ENCODE results near the gene CAPN10.

Gene CAPN10

DNA sequence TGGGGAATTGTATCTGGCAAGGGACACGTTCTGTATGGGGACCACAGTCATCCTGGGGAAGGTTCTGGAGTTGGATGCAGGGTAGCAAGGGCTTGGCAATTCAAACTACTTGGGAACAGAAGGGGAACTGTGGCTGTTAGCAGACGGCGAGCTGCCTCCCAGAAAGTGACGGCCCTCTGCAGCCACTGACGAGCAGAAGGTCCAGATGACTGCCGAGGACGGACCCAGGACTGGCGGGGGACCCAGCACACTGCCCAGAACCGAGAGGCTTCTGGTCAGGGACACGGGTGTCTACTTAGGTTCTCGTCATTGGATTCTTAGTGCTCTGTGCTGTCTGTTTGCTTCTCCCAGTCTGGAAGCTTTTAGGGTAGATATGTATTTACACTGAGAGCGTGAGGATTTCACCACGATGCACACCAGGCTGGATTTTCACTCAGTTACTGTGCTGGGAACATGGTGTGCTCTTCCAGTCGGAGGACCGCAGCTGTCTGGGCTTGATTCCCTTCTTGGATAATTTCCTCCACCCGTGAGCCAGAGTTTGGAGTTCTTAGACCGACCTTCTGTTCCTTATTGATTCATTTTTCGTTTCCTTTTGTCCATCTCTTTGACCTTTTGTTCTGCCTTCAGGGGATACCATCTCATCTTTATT lies 52.1 kb downstream of the CAPN10 start:
- Histone ChIP-seq H3K9me3 (peaks cover 0 to 2% (median 0%) of the 10 kb centered on the region in 3 donors), H3K36me3 (no peaks in the 10 kb centered on the region), H3K27me3 (peaks cover 0 to 49% of the 10 kb centered on the region in 2 donors), H3K4me1 (no peaks in the 10 kb centered on the region), H3K27ac (no peak overlapping the region), H3K4me3 (no peak overlapping the region)
- DNase-seq, result peak in 1 of 2 donors; percentile 49
- intact Hi-C loops (cut with DNase I; ENCODE audit: low total_unique reads), result no loop called here
- TF ChIP-seq, protein P1, sequence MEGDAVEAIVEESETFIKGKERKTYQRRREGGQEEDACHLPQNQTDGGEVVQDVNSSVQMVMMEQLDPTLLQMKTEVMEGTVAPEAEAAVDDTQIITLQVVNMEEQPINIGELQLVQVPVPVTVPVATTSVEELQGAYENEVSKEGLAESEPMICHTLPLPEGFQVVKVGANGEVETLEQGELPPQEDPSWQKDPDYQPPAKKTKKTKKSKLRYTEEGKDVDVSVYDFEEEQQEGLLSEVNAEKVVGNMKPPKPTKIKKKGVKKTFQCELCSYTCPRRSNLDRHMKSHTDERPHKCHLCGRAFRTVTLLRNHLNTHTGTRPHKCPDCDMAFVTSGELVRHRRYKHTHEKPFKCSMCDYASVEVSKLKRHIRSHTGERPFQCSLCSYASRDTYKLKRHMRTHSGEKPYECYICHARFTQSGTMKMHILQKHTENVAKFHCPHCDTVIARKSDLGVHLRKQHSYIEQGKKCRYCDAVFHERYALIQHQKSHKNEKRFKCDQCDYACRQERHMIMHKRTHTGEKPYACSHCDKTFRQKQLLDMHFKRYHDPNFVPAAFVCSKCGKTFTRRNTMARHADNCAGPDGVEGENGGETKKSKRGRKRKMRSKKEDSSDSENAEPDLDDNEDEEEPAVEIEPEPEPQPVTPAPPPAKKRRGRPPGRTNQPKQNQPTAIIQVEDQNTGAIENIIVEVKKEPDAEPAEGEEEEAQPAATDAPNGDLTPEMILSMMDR (IDR thresholded peaks at IDR 0.05), result no peak

DNA sequence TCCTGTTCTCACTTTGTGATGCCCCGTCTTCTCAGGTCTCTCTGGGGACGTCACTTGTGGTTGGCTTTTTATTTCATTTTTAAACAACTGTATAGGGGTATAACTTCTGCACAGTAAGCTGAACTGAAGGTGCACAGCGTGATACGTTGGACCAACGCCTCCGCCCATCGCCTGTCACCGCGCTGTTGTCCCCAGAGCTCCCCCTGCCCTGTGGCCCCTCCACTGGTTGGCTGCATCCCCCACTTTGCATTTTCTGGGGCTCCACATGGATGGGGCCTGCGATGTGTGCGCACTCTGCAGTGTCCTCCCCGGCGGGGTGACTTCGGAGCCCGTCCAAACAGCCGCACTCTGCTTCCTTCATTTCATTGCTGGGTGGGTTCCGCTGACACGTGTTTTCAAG lies 53.0 kb downstream of the CAPN10 start:
- no peaks in the 10 kb centered on the region for H3K4me1 ChIP-seq
- peaks cover 0 to 58% of the 10 kb centered on the region in 2 donors for H3K27me3 ChIP-seq
- TF ChIP-seq, protein P1 (IDR thresholded peaks at IDR 0.05), result no peak
- H3K4me3 ChIP-seq, result no peak overlapping the region
- no peak for DNase-seq
- H3K9me3 ChIP-seq, result no peaks in the 10 kb centered on the region
- H3K36me3 ChIP-seq, result no peaks in the 10 kb centered on the region
- H3K27ac ChIP-seq, result no peak overlapping the region
- intact Hi-C loops (cut with DNase I; ENCODE audit: low total_unique reads), result no loop called here

DNA sequence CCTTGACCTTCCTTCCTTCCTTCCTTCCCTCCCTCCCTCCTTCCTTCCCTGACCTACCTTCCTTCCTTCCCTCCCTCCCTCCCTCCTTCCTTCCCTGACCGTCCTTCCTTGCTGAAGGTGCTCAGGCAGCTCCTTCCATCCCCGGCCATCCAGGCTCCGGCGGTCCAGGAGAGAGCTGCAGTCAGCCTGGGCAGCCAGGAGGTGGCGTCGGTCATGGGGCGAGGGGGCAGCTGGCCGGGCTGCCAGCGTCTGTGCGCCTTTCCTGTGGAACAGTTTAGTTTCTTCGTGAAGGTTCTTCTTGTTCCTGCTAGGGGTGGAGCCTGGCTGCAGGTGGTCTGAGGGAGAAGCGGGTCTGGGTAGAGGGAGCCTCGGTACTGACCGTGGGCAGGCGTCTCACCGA lies 54.4 kb downstream of the CAPN10 start:
- no peaks in the 10 kb centered on the region for H3K36me3 ChIP-seq
- H3K4me1 ChIP-seq, result no peaks in the 10 kb centered on the region
- DNase-seq, result peak in 1 of 2 donors; percentile 35
- TF ChIP-seq, protein P1 (IDR thresholded peaks at IDR 0.05), result no peak
- intact Hi-C loops (cut with DNase I; ENCODE audit: low total_unique reads), result no loop called here
- H3K27me3 ChIP-seq, result peaks cover 0 to 65% of the 10 kb centered on the region in 2 donors
- no peaks in the 10 kb centered on the region for H3K9me3 ChIP-seq
- H3K27ac ChIP-seq, result no peak overlapping the region
- H3K4me3 ChIP-seq, result no peak overlapping the region

DNA sequence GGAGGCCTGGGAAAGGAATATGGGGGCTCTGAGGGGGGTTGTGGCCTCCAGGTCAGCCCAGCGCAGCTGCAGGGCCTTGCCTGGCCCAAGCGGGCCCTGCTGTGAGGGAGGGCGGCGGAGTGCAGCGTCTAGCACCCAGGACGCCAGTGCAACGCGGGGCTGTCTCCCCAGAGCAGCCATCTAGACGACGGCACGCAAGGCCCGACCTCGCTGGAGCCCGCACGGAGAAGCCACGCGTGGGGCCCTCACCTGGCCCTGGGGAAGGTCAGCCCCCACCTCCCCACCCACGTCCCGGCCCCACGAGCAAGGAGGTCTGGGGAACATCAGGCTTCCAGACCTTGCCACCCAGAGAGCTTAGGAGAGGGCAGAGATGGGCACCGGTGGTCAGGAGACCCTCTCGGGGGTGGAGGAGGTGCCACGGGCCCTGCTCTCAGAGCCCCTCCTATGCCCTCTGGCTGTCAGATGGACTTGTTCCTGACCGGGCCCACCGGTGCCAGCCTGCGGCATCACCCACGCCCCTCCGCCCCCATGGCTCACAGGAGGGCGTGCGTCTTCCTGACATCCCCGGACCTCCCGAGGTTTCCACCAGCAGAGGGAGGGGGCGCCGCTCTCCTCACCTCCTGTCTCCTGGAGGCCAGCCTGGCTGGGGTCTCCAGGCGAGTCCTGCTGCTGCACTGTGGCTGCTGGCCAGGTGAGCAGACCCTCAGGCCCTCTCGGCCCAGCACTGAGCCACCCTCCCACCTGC lies 55.7 kb downstream of the CAPN10 start:
- H3K27ac ChIP-seq, result no peak overlapping the region
- peak in 1 of 2 donors; percentile 59 for DNase-seq
- intact Hi-C loops (cut with DNase I; ENCODE audit: low total_unique reads), result no loop called here

DNA sequence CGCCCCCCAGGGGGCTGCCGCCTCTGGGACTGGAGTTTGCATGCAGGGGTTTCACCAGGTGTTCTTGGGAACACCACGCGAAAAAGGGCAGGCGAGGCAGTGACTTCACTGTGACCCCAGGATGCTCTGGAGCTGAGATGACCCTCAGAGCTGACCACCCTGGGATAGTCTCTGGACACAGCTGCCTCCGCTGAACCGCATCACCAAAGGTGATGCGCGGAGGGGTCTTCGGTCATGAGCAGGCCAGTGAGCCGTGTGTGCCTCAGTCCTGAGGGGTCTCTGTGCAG lies 56.2 kb downstream of the CAPN10 start:
- H3K4me3 ChIP-seq, result no peak overlapping the region
- DNase-seq, result peak in 1 of 2 donors; percentile 62
- no peaks in the 10 kb centered on the region for H3K4me1 ChIP-seq
- intact Hi-C loops (cut with DNase I; ENCODE audit: low total_unique reads), result no loop called here
- H3K27me3 ChIP-seq, result peaks cover 0 to 67% of the 10 kb centered on the region in 2 donors
- TF ChIP-seq, protein P1 (IDR thresholded peaks at IDR 0.05), result no peak
- no peaks in the 10 kb centered on the region for H3K9me3 ChIP-seq
- H3K27ac ChIP-seq, result no peak overlapping the region
- H3K36me3 ChIP-seq, result no peaks in the 10 kb centered on the region

More for the DNA sequence above, 55.7 kb downstream of the CAPN10 start:
- Histone ChIP-seq H3K36me3 (no peaks in the 10 kb centered on the region), H3K9me3 (no peaks in the 10 kb centered on the region), H3K4me3 (no peak overlapping the region), H3K27me3 (peaks cover 0 to 67% of the 10 kb centered on the region in 2 donors), H3K4me1 (no peaks in the 10 kb centered on the region)
- TF ChIP-seq, protein P1 (IDR thresholded peaks at IDR 0.05), result no peak

Measured in tibial artery (tissue), 4 donors.